BLaER1 treated with 17β-estradiol and CSF1 and Interleukin-3, amounts not matched to agents 10 nM and 100 nM (cell line): ENCODE measurements around the gene NDUFB8.

Experiments
- H3K27ac ChIP-seq, 11 experiments: shearing (Covaris generic); formaldehyde crosslinking; 2 replicates each; pipeline ENCODE4 v1.8.1; 2022
- H3K27me3 ChIP-seq, 11 experiments: shearing (Covaris generic); formaldehyde crosslinking; 2 replicates each; pipeline ENCODE4 v1.8.1; 2022
- H3K36me3 ChIP-seq, 11 experiments: shearing (Covaris generic); formaldehyde crosslinking; 2 replicates each; pipeline ENCODE4 v1.8.1; 2022
- H3K4me1 ChIP-seq, 10 experiments: shearing (Covaris generic); formaldehyde crosslinking; 2 replicates each; pipeline ENCODE4 v1.8.1; 2022
- H3K4me2 ChIP-seq, 11 experiments: shearing (Covaris generic); formaldehyde crosslinking; 2 replicates each; pipeline ENCODE4 v1.8.1; 2022
- H3K4me3 ChIP-seq, 10 experiments: shearing (Covaris generic); formaldehyde crosslinking; 2 replicates each; pipeline ENCODE4 v1.8.1; 2022
- H3K9ac ChIP-seq, 11 experiments: shearing (Covaris generic); formaldehyde crosslinking; 2 replicates each; pipeline ENCODE4 v1.8.1; 2022
- H3K9me3 ChIP-seq, 11 experiments: shearing (Covaris generic); formaldehyde crosslinking; replicated peaks in 1 of 11; 2 replicates each; pipeline ENCODE4 v1.8.1; 2022
- H4K20me1 ChIP-seq, 11 experiments: shearing (Covaris generic); formaldehyde crosslinking; 2 replicates each; pipeline ENCODE4 v1.8.1; 2022
- Cebpa-rat ChIP-seq, 11 experiments: shearing (Covaris generic); IDR thresholded peaks; 2 replicates each; pipeline ENCODE4 v1.8.1; 2022

The NDUFB8 gene

DNA sequence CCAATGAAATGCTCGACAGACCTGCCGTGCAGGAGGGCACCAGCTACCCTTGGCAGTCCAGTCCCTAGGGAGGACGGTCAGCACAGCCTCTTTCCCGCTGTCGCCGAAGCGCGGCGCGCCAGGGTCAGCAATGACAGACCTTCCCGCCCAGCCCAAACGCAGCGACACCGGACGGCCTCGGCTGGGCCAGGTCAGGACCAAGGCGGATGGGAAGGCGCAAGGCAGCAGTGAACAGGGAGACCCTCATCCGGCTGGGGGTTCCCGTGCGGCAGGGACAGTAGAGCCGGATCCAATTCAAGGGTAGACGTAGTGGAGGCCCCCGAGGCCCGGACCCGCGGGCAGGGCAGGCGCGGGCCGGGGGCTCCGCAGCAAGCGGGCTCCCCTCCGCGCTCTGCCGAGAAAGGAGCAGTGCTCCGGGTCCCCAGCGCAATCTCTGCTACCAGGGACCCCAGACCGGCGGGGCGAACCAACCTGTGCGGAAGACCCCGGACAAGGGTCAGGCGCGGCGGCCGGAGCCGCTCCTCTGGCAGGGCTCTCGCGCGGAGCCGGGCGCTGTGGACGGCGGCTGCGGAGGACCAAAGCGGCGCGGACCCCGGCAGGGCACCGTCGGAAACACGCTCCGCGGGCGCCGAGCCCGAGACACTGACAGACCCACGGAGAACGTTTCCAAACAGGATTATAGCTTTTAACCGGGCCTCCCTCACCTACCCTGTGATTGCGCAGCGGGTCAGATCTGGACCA lies 10.2 kb downstream of the NDUFB8 start, which contains the start of gene SEC31B:
TSS of gene SEC31B (minus strand) at position 551 of the 741 bp plus-strand sequence. CDS start 2,909 bp downstream, outside the sequence.
- no peak within 1 kb of the TSS for H3K27ac ChIP-seq

DNA sequence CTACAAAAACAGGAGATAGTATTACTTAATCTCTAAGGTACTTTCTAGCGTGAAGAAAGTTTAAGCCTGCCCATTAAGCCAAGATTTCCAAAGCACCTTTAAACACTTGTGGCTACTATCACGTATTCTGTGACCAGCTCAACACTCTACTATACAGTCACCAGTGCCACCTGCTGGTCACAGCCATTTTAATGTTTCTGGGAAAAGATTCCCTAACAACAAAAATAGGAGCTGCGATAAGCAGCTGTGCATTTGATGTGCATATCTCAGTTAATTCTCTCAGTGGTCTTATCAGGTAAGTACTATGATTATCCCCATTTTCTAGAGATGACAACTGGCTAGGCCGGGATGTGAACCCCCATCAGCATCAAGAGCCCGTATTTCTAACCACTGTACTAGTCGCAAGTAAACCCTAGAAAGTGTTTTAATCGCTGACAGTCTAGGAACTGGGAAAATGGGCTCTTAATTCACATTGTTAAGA lies 10.9 kb downstream of the NDUFB8 start:
- Histone ChIP-seq H3K36me3 (peaks cover 21 to 81% (median 59%) of the 10 kb centered on the region in 11 experiments), H4K20me1 (peaks cover 0 to 26% (median 11%) of the 10 kb centered on the region in 11 experiments; a peak in 13 of 22 replicates), H3K9ac (no peak overlapping the region), H3K4me2 (no peak overlapping the region), H3K4me3 (no peak overlapping the region), H3K9me3 (no peaks in the 10 kb centered on the region), H3K4me1 (no peaks in the 10 kb centered on the region), H3K27ac (no peak overlapping the region), H3K27me3 (no peaks in the 10 kb centered on the region)
- no peak for TF ChIP-seq Cebpa-rat (IDR thresholded peaks at IDR 0.05)

More for the DNA sequence above, 10.2 kb downstream of the NDUFB8 start, which contains the start of gene SEC31B:
- Histone ChIP-seq H3K4me1 (no peaks in the 10 kb centered on the region), H3K4me3 (no peak within 1 kb of the TSS), H4K20me1 (peaks cover 0 to 33% (median 17%) of the 10 kb centered on the region in 11 experiments; a peak in 15 of 22 replicates), H3K9ac (no peak within 1 kb of the TSS), H3K4me2 (no peak within 1 kb of the TSS), H3K27me3 (no peaks in the 10 kb centered on the region), H3K36me3 (peaks cover 28 to 81% (median 65%) of the 10 kb centered on the region in 11 experiments), H3K9me3 (no peaks in the 10 kb centered on the region)
- TF ChIP-seq Cebpa-rat (IDR thresholded peaks at IDR 0.05), result no peak

DNA sequence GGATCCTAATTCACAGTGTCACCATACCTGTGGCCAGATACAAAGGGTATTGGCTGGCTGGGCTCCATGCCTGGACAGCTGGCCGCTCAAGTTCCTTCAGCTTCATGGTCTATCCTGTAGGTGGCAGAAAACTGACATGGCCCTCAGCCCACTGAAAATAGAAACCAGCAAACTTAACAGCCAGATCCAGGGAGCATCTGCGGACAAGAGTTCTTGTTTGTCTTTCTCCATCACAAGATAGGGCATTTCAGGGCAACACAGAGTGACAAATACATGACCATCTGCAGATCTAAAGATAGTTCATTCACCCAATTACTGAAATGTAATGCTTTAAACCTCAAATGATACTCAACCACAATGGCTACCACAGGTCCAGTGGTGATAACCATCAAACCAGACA lies 12.8 kb downstream of the NDUFB8 start:
- Histone ChIP-seq H3K9me3 (no peaks in the 10 kb centered on the region), H3K36me3 (peaks cover 17 to 81% (median 55%) of the 10 kb centered on the region in 11 experiments; a peak in 20 of 22 replicates), H3K27ac (no peak overlapping the region), H3K4me3 (no peak overlapping the region), H3K4me2 (no peak overlapping the region), H3K27me3 (no peaks in the 10 kb centered on the region), H3K9ac (no peak overlapping the region), H3K4me1 (no peaks in the 10 kb centered on the region), H4K20me1 (peaks cover 0 to 15% (median 0%) of the 10 kb centered on the region in 11 experiments; a peak in 9 of 22 replicates)
- TF ChIP-seq Cebpa-rat (IDR thresholded peaks at IDR 0.05), result no peak

DNA sequence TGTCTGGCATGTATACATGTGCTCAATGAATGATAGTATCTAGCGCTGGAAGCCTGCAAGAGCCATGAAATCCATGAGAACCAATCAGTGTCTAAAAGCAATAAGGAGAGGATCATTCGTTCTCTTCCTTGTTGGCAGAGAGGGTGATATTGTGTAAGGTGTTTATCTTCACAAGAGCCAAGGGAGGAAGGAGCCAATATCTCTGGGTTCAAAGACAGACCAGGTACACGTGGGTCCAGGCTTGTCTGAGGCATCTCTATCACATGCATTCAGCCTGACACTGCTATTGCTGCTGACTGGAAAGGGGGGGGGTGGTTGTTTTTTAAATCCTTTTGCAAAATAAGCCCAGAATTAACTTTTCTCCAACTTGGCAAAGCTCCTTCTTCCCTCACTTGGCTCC lies 14.1 kb downstream of the NDUFB8 start:
- Histone ChIP-seq H3K27ac (no peak overlapping the region), H3K4me2 (no peak overlapping the region)
- no peak for TF ChIP-seq Cebpa-rat (IDR thresholded peaks at IDR 0.05)

DNA sequence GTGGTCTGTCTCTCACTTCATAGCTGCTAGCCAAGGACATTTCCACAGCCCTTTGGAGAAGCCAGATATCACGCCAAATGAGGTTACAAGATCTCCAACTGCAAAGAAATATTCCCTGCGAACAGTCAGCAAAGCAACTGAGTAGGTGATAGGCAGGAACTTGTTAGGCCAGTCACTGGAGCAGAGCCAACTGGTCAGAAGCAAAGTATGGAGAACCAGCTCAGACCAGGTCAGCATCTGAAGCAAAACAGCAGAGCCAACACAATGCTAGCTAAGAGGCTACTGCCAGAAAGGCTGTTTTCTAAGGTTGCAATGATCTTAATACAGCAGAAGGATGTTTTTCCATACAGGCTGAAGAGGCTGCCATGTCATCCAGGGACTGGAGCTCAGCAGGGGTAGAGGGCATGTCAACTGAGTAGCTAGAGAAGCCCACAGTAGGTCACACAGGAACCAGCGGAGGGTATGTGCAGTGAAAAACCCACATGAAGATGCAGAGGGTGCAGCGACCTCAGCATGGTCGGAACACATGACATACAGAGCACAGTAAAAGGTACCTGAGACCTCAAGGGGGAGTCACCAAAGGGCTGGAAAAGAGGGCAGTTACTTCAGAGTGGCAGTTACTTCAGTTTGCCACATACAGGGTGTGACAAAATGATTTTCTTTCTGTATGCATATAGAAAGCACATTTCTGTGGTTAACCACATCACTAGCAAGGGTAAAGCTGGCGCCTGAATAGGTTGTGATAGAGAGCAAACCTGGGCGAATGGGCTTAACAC lies 18.9 kb downstream of the NDUFB8 start:
- Histone ChIP-seq H3K9me3 (no peaks in the 10 kb centered on the region), H4K20me1 (peaks cover 0 to 18% (median 0%) of the 10 kb centered on the region in 11 experiments; a peak in 2 of 22 replicates), H3K27ac (no peak overlapping the region), H3K4me3 (no peak overlapping the region), H3K27me3 (no peaks in the 10 kb centered on the region), H3K36me3 (peaks cover 39 to 91% (median 61%) of the 10 kb centered on the region in 11 experiments), H3K4me1 (peaks cover 0 to 13% (median 11%) of the 10 kb centered on the region in 10 experiments; a peak in 16 of 20 replicates), H3K4me2 (peak overlapping the region in 8 of 11 experiments; percentile 1 to 48 (median 40); a peak in 12 of 22 replicates), H3K9ac (peak overlapping the region in 1 of 11 experiments; percentile 36; a peak in 1 of 22 replicates)
- no peak for TF ChIP-seq Cebpa-rat (IDR thresholded peaks at IDR 0.05)

More for the DNA sequence above, 14.1 kb downstream of the NDUFB8 start:
- H3K9me3 ChIP-seq, result no peaks in the 10 kb centered on the region
- H3K27me3 ChIP-seq, result no peaks in the 10 kb centered on the region
- peaks cover 18 to 80% (median 54%) of the 10 kb centered on the region in 11 experiments; a peak in 20 of 22 replicates for H3K36me3 ChIP-seq
- H3K9ac ChIP-seq, result no peak overlapping the region
- no peak overlapping the region for H3K4me3 ChIP-seq
- peaks cover 0 to 10% (median 9%) of the 10 kb centered on the region in 10 experiments; a peak in 16 of 20 replicates for H3K4me1 ChIP-seq
- H4K20me1 ChIP-seq, result peaks cover 0 to 18% (median 0%) of the 10 kb centered on the region in 11 experiments; a peak in 8 of 22 replicates

DNA sequence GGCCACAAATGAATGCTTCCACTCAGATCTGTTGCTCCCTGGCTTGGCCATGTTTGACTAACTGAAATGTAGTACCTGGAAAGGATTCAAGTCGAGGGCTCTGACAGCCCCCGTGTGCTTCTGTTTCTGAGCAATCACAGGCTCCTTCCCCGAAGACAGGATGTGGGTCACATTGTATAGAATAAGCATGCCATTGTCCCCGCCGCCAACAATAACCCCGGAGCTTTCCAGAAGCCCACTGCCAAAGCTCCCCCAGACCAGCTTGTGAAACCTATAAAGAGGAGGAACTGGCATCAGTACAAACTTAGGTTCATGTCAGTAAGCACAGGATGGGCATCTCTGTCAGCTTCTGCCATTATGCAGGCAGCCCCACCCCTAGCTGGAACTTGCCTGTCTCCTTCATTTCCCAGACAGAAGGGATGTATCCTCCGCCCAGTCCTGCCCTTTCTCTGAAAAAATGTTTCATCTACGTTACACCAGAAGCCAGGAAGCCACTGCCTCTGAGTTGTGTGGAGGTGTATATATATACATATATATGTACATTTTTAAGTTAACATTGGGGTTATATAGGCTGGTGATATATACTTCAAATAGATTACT lies 20.3 kb downstream of the NDUFB8 start:
- Histone ChIP-seq H3K4me2 (no peak overlapping the region), H3K36me3 (peaks cover 49 to 91% (median 63%) of the 10 kb centered on the region in 11 experiments), H3K27me3 (no peaks in the 10 kb centered on the region), H3K9ac (0 out of 22 replicates have a peak overlapping the region, but pooled peaks of 2 of the 11 experiments have one; percentile 15 to 18), H3K9me3 (no peaks in the 10 kb centered on the region), H3K4me3 (no peak overlapping the region), H3K27ac (no peak overlapping the region), H3K4me1 (peaks cover 0 to 13% (median 11%) of the 10 kb centered on the region in 10 experiments; a peak in 16 of 20 replicates), H4K20me1 (peaks cover 0 to 18% (median 0%) of the 10 kb centered on the region in 11 experiments; a peak in 2 of 22 replicates)
- no peak for TF ChIP-seq Cebpa-rat (IDR thresholded peaks at IDR 0.05)

DNA sequence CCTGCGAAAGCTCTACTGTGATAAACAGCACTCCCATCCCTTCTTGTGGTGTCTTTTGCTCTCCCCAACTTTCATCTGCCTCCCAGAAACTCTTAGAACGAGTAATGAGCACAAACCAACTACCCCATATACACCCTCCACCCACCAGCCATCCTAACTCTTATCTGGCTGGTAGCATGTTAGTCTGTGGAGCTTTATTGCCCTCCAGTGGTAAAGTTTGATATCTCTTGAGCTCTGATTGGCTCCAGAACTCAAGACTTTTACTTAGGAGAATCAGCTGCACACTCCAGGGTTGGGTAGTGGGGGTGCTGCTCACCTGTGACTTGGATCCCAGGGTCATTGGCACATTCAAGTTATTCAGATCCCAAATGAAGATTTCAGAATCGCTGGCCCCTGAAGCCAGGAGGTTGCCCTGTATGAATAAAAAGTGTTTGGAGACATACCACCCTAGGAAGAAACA lies 20.9 kb downstream of the NDUFB8 start:
- Histone ChIP-seq H3K4me1 (peaks cover 0 to 13% (median 11%) of the 10 kb centered on the region in 10 experiments; a peak in 16 of 20 replicates), H4K20me1 (peaks cover 0 to 18% (median 0%) of the 10 kb centered on the region in 11 experiments; a peak in 2 of 22 replicates), H3K9ac (0 out of 22 replicates have a peak overlapping the region, but pooled peaks of 1 of the 11 experiments have one; percentile 15)

DNA sequence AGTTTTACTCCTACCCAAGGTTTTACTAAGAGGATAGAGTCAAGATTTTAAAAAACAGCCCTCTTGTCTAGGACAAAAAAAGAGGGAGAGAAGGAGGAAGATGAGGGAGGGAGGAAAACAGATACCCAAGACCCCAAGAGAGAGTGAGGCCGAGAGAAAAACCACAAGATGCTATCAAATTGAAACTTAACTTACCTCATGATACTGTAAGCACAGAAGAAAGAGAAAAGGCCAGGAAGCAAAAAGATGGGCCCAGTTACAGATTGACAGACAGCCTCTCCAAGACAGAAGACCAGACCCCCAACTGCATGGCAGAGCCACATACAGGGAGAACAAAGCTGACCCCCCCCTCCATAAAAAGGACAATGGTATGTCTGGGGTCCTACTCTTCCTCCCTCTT lies 21.4 kb downstream of the NDUFB8 start:
- Histone ChIP-seq H3K27me3 (no peaks in the 10 kb centered on the region), H3K36me3 (peaks cover 50 to 91% (median 72%) of the 10 kb centered on the region in 11 experiments), H4K20me1 (peaks cover 0 to 18% (median 0%) of the 10 kb centered on the region in 11 experiments; a peak in 2 of 22 replicates), H3K27ac (no peak overlapping the region), H3K4me1 (peaks cover 0 to 13% (median 11%) of the 10 kb centered on the region in 10 experiments; a peak in 16 of 20 replicates), H3K4me2 (no peak overlapping the region), H3K4me3 (no peak overlapping the region), H3K9ac (no peak overlapping the region), H3K9me3 (no peaks in the 10 kb centered on the region)
- no peak for TF ChIP-seq Cebpa-rat (IDR thresholded peaks at IDR 0.05)

More for the DNA sequence above, 20.9 kb downstream of the NDUFB8 start:
- no peak overlapping the region for H3K4me3 ChIP-seq
- H3K4me2 ChIP-seq, result no peak overlapping the region
- H3K36me3 ChIP-seq, result peaks cover 51 to 91% (median 68%) of the 10 kb centered on the region in 11 experiments
- no peak overlapping the region for H3K27ac ChIP-seq
- no peaks in the 10 kb centered on the region for H3K27me3 ChIP-seq
- no peaks in the 10 kb centered on the region for H3K9me3 ChIP-seq
- no peak for TF ChIP-seq Cebpa-rat (IDR thresholded peaks at IDR 0.05)
